Neural cell (in vitro differentiated cells): Measurements from ENCODE around the gene NFE2L3. TPM values are rescaled to one million over a fixed set of nuclear protein-coding genes. Genes with fewer than 3 reads are reported as not detected.

ENCODE experiments used
- H2AFZ ChIP-seq: fragments of 200-600, 300-800 bp; sonication (generic), shearing (Covaris generic); 2 replicates; pipeline ENCODE4 v1.6.0; 2014; ENCODE audit warnings: low read depth, mild to moderate bottlenecking, antibody characterized with exemption, low read length, moderate library complexity
- H3F3A ChIP-seq: fragments of 200-600 bp; shearing (Covaris generic); 2 replicates; pipeline ENCODE4 v1.6.1; 2016; ENCODE audit warnings: mild to moderate bottlenecking, moderate library complexity, mixed read lengths, antibody characterized with exemption, low read length; ENCODE audit not compliant: insufficient read depth, poor library complexity, severe bottlenecking
- H3K27ac ChIP-seq: fragments of 200-600, 300-800 bp; sonication (generic), shearing (Covaris generic); 2 replicates; pipeline ENCODE4 v1.5.1; 2014; ENCODE audit warnings: mild to moderate bottlenecking, low read length, moderate library complexity
- H3K27me3 ChIP-seq: fragments of 300-800, 200-600 bp; sonication (generic), shearing (Covaris generic); 2 replicates; pipeline ENCODE4 v1.6.0; 2014; ENCODE audit warnings: mild to moderate bottlenecking, low read depth, low read length, moderate library complexity; ENCODE audit not compliant: insufficient read depth
- H3K36me3 ChIP-seq: fragments of 300-800, 200-600 bp; sonication (generic), shearing (Covaris generic); 2 replicates; pipeline ENCODE4 v1.5.1; 2014; ENCODE audit warnings: mild to moderate bottlenecking, antibody characterized with exemption, low read length, moderate library complexity; ENCODE audit not compliant: insufficient read depth
- H3K4me2 ChIP-seq: fragments of 300-800, 200-600 bp; sonication (generic), shearing (Covaris generic); 2 replicates; pipeline ENCODE4 v1.6.0; 2014; ENCODE audit warnings: mild to moderate bottlenecking, low read length
- H3K4me3 ChIP-seq: fragments of 300-800, 200-600 bp; sonication (generic), shearing (Covaris generic); 2 replicates; pipeline ENCODE4 v1.5.1; 2014; ENCODE audit warnings: mild to moderate bottlenecking, low read length, moderate library complexity
- H3K79me2 ChIP-seq: fragments of 200-600 bp; shearing (Covaris generic); replicated peaks from 2 replicates; pipeline ENCODE4 v1.6.0; 2014; ENCODE audit warnings: mild to moderate bottlenecking, low read length, moderate library complexity; ENCODE audit not compliant: insufficient read depth
- H3K9ac ChIP-seq: fragments of 300-800, 200-600 bp; sonication (generic), shearing (Covaris generic); 2 replicates; pipeline ENCODE4 v1.6.1; 2016; ENCODE audit warnings: mild to moderate bottlenecking, low read length, mixed read lengths
- H3K9me2 ChIP-seq: fragments of 200-600 bp; shearing (Covaris generic); 2 replicates; pipeline ENCODE4 v1.6.1; 2016; ENCODE audit warnings: mild to moderate bottlenecking, low read length, mixed read lengths; ENCODE audit not compliant: insufficient read depth
- H3K9me3 ChIP-seq: fragments of 200-600, 300-800 bp; sonication (generic), shearing (Covaris generic); 2 replicates; pipeline ENCODE4 v1.6.1; 2016; ENCODE audit warnings: mild to moderate bottlenecking, mixed run types, low read length, moderate library complexity, mixed read lengths
- H4K20me1 ChIP-seq: fragments of 200-600 bp; shearing (Covaris generic); 2 replicates; pipeline ENCODE4 v1.6.1; 2016; ENCODE audit warnings: mild to moderate bottlenecking, mixed run types; ENCODE audit not compliant: insufficient read depth
- CTCF ChIP-seq: fragments of 450-650 bp; IDR thresholded peaks from 2 replicates; pipeline ENCODE4 v1.5.1; 2014; ENCODE audit warnings: antibody characterized with exemption, mild to moderate bottlenecking, moderate library complexity; ENCODE audit not compliant: poor library complexity, severe bottlenecking
- EP300 ChIP-seq: fragments of 450-650 bp; conservative IDR thresholded peaks from 2 replicates; pipeline ENCODE4 v1.6.1; 2014; ENCODE audit warnings: antibody characterized with exemption, mild to moderate bottlenecking, moderate library complexity; ENCODE audit not compliant: poor library complexity, severe bottlenecking
- EZH2 ChIP-seq: fragments of 200-600, 300-800 bp; shearing (Covaris generic), sonication (generic); IDR thresholded peaks from 2 replicates; pipeline ENCODE4 v1.6.1; 2014; ENCODE audit warnings: antibody characterized with exemption, low read length, borderline replicate concordance, mild to moderate bottlenecking; ENCODE audit not compliant: insufficient read depth, poor library complexity, severe bottlenecking
- MXI1 ChIP-seq: fragments of 450-650 bp; conservative IDR thresholded peaks from 2 replicates; pipeline ENCODE4 v1.6.1; 2014; ENCODE audit warnings: antibody characterized with exemption, mild to moderate bottlenecking; ENCODE audit not compliant: poor library complexity, severe bottlenecking
- POLR2AphosphoS5 ChIP-seq: IDR thresholded peaks from 2 replicates; pipeline ENCODE4 v1.6.1; 2012
- RAD21 ChIP-seq: fragments of 450-650 bp; conservative IDR thresholded peaks from 2 replicates; pipeline ENCODE4 v1.6.1; 2014; ENCODE audit warnings: antibody characterized with exemption, mild to moderate bottlenecking, moderate library complexity
- REST ChIP-seq: IDR thresholded peaks from 2 replicates; pipeline ENCODE4 v1.6.1; 2012; ENCODE audit warnings: borderline replicate concordance
- SMC3 ChIP-seq: fragments of 450-650 bp; conservative IDR thresholded peaks from 2 replicates; pipeline ENCODE4 v1.6.1; 2014; ENCODE audit warnings: antibody characterized with exemption, mild to moderate bottlenecking, moderate library complexity; ENCODE audit not compliant: poor library complexity
- TAF1 ChIP-seq: IDR thresholded peaks from 2 replicates; pipeline ENCODE4 v1.6.1; 2012; ENCODE audit warnings: low read depth
- polyA plus RNA-seq: library from polyadenylated mRNA; depleted of rRNA; stranded (reverse); fragments of >200 nt; gene quantifications from 2 replicates; pipeline ENCODE4 v1.2.3, GENCODE V29; 2014

The NFE2L3 gene
- polyA plus RNA-seq, 1 donor from 2014 or later, result 2.9 TPM

- no peaks in the 10 kb centered on the region for H3K27me3 ChIP-seq
- no peak overlapping the region for H3K4me3 ChIP-seq
- H3K27ac ChIP-seq, result no peak overlapping the region
- H3K9me2 ChIP-seq, result no peaks in the 10 kb centered on the region
- H3K9ac ChIP-seq, result no peak overlapping the region
- H4K20me1 ChIP-seq, result no peaks in the 10 kb centered on the region
- TF ChIP-seq CTCF (no peak), SMC3 (no peak), EP300 (no peak), EZH2 (no peak), TAF1 (no peak), POLR2AphosphoS5 (no peak), RAD21 (no peak), REST (no peak), MXI1 (no peak)
- no peak overlapping the region for H2AFZ ChIP-seq
- no peaks in the 10 kb centered on the region for H3F3A ChIP-seq
- no peaks in the 10 kb centered on the region for H3K79me2 ChIP-seq
- H3K36me3 ChIP-seq, result no peaks in the 10 kb centered on the region
- H3K4me2 ChIP-seq, result no peak overlapping the region
- no peaks in the 10 kb centered on the region for H3K9me3 ChIP-seq
These were observed 26.4 kb downstream of the NFE2L3 start for GRCh38 chr7:26178272-26178960.

- no peak overlapping the region for H3K27ac ChIP-seq
- H3K9me3 ChIP-seq, result no peaks in the 10 kb centered on the region
- no peak overlapping the region for H3K4me3 ChIP-seq
- H3F3A ChIP-seq, result no peaks in the 10 kb centered on the region
- H4K20me1 ChIP-seq, result no peaks in the 10 kb centered on the region
- H3K79me2 ChIP-seq, result no peaks in the 10 kb centered on the region
- H3K36me3 ChIP-seq, result no peaks in the 10 kb centered on the region
- no peak overlapping the region for H3K9ac ChIP-seq
- H3K9me2 ChIP-seq, result no peaks in the 10 kb centered on the region
- TF ChIP-seq POLR2AphosphoS5 (peak; percentile 24), RAD21 (no peak)
- H3K4me2 ChIP-seq, result no peak overlapping the region
- no peak overlapping the region for H2AFZ ChIP-seq
- H3K27me3 ChIP-seq, result no peaks in the 10 kb centered on the region
These were observed 27.4 kb downstream of the NFE2L3 start for GRCh38 chr7:26179422-26179821.
